IPS-20b (cell line): ENCODE results near the gene GABARAPL2.

ENCODE experiments used
- H3K27ac ChIP-seq: one replicate; pipeline ENCODE4 v1.5.1; 2013; ENCODE audit warnings: low read length
- H3K27me3 ChIP-seq: 2 replicates; pipeline ENCODE4 v1.6.1; 2013; ENCODE audit warnings: mild to moderate bottlenecking, low read length, inconsistent platforms; ENCODE audit not compliant: insufficient read depth
- H3K36me3 ChIP-seq: 2 replicates; pipeline ENCODE4 v1.6.1; 2013; ENCODE audit warnings: low read depth, mild to moderate bottlenecking, inconsistent platforms, low read length, moderate library complexity; ENCODE audit not compliant: insufficient read depth
- H3K4me1 ChIP-seq: 2 replicates; pipeline ENCODE4 v1.6.1; 2013; ENCODE audit warnings: mild to moderate bottlenecking, control low read depth, inconsistent platforms, low read length, moderate library complexity; ENCODE audit not compliant: insufficient read depth
- H3K4me3 ChIP-seq: 2 replicates; pipeline ENCODE4 v1.5.1; 2013; ENCODE audit warnings: mild to moderate bottlenecking, low read length, inconsistent platforms
- H3K9ac ChIP-seq: 2 replicates; pipeline ENCODE4 v1.6.1; 2013; ENCODE audit warnings: low read depth, mild to moderate bottlenecking, inconsistent platforms, low read length, moderate library complexity
- H3K9me3 ChIP-seq: 2 replicates; pipeline ENCODE4 v1.6.1; 2013; ENCODE audit warnings: mild to moderate bottlenecking, low read depth, low read length, inconsistent platforms; ENCODE audit not compliant: insufficient read depth

GABARAPL2 gene, protein sequence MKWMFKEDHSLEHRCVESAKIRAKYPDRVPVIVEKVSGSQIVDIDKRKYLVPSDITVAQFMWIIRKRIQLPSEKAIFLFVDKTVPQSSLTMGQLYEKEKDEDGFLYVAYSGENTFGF

DNA sequence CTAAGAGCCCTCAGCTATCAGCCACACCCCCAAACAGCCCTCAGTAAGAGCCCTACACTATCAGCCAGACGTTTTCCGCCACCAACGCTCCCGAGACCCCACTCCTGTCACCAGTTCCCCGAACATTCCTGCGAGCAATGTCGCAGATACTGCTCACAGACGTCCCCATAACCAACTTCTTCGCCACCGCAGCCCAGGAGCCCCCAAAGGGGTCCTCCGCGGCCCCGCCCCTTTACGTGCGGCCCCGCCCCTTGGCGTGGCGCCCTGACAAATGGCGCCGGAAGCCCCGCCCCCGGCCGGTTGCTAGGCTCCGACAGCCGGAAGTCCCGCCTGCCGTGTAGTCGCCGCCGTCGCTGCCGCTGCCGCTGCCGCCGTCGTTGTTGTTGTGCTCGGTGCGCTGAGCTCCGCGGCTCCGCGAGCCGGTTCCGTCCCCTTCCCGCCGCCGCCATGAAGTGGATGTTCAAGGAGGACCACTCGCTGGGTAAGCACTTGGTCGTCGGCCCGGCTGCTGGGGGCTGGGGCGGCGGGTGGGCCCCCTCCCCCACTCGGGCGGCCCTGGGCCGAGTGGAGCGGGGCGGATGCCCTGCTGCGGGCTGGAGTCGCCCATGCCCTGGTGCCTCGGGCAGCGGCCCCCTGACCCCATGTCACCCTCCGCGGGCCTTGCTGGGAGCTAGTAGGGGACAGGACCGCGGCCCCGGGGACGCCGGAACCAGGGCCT, at the start of gene GABARAPL2:
Gene GABARAPL2, plus strand, starts transcription at position 340 of the 718 bp plus-strand sequence. Its CDS starts 108 bp downstream, at position 448.
- Histone ChIP-seq H3K4me3 (peak within 1 kb of the TSS; percentile 95), H3K4me1 (peaks cover 15% of the 10 kb centered on the region), H3K27me3 (no peaks in the 10 kb centered on the region), H3K9ac (peak within 1 kb of the TSS; percentile 77; the same call in 1 of the 2 replicates), H3K36me3 (peaks cover 35% of the 10 kb centered on the region), H3K9me3 (no peaks in the 10 kb centered on the region), H3K27ac (no peak within 1 kb of the TSS)

DNA sequence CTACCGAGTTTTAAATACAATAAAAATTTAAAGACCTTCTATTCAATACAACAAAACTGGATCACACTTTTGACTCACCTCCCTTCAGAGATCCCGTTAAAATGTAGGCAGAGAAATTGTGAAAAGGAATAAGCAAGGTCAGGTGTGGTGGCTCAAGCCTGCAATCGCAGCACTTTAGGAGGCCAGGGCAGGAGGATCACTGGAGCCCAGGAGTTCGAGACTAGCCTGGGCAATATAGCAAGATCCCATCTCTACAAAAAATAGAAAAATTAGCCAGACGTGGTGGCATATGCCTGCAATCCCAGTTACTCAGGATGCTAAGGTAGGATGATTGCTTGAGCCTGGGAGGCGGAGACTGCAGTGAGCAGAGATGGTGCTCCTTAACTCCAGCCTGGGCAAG, 47.0 kb upstream of the GABARAPL2 start:
- Histone ChIP-seq H3K9me3 (no peaks in the 10 kb centered on the region), H3K36me3 (no peaks in the 10 kb centered on the region), H3K27me3 (no peaks in the 10 kb centered on the region), H3K4me1 (peaks cover 5% of the 10 kb centered on the region; the same call in 1 of the 2 replicates), H3K9ac (no peak overlapping the region), H3K4me3 (no peak overlapping the region), H3K27ac (no peak overlapping the region)

DNA sequence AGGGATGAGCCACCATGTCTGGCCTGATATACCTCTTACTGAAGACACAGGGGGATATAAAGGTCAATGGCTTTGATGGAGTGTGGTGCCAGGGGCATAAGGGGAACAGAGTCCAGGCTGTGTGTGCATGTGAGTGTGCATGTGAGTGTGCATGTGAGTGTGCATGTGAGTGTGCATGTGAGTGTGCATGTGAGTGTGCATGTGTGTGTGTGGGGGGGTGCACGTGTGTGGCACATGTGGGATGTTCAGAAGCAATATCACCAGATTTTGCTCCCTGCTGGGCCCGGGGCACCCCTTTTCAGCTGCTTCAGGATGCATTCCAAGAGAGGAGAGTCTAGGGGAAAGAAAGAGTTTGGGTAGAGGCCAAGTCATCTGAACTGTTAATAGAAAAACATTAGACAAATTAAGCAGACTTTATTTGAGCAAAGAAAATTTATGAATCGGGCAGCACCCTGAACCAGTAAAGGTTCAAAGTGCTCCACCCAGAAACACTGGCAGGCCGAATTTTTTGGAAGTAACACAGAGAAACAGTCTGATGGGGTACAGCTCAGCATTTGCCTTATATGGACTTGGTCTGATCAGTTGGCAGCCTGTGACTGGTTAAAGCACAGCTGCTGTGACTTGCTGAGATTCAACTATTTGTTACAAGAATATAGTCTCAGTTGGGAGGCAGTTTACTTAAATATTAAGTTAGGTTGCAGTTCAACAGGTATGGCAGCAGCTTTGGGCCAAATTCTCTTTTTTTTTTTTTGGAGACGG, 40.0 kb upstream of the GABARAPL2 start:
- Histone ChIP-seq H3K9me3 (no peaks in the 10 kb centered on the region), H3K4me1 (no peaks in the 10 kb centered on the region), H3K4me3 (no peak overlapping the region), H3K27me3 (no peaks in the 10 kb centered on the region), H3K36me3 (no peaks in the 10 kb centered on the region), H3K9ac (no peak overlapping the region), H3K27ac (no peak overlapping the region)

DNA sequence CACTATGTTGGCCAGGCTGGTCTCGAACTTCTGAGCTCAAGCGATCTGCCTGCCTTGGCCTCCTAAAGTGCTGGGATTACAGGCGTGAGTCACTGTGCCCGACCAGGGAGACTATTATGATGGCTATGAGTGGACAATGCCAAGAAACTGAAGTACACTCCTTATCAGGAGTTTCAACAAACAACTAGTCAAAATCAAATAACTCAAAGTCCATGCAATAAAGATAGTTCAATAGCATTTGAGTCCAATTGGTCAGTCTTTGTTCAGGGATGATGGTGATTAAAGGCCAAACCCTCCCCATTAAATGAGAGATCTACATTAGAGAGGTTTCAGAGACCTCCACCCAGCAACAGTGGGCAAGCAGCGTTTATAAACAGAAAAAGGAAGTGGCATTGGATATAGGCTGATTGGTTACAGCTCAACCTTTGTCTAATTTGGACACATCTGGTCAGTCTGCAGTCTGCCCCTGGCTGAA, 38.3 kb upstream of the GABARAPL2 start:
- H3K9ac ChIP-seq: no peak overlapping the region
- H3K4me1 ChIP-seq: no peaks in the 10 kb centered on the region
- no peaks in the 10 kb centered on the region for H3K9me3 ChIP-seq
- H3K4me3 ChIP-seq: no peak overlapping the region
- no peak overlapping the region for H3K27ac ChIP-seq
- no peaks in the 10 kb centered on the region for H3K27me3 ChIP-seq
- H3K36me3 ChIP-seq: no peaks in the 10 kb centered on the region

DNA sequence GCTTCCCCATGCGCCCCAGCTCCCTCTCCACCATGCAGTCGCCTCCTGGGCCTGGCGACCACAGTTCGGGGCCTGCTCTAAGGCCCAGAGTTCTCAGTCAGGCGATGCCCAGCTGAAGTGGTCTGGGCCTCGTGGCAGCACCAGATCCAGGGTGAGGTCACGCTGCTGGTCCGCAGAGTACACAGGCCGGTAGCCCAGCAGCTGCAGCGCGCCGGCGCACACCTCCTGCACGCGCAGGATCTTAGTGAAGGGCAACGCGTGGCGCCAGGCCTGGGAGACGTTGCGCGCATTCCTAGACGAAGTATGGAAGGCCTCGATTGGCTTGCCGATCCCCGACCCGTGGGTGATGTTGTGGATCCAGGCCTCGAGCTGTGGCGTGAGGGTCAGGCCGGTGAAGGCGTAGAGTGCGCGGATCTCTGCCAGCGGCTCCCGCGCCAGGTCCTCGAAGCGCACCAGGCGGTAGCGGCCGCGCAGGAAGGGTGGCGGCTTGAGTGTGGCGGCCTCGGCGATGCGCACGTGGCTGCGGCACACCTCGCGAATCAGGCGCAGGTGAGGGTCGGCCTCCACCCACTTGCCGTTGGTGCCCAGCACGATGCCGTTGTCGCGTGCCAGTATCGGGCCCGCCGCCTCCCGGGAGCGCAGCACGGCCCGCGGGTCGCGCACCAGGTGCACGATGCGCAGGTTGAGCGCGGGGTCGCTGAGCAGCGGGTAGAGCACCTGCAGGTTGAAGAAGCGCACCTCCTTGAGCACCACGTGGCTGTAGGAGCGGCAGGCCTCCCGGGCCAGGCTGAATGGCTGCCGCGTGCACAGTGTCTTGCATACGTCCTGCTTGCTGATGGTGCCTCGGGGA, 36.9 kb upstream of the GABARAPL2 start:
- Histone ChIP-seq H3K4me1 (no peaks in the 10 kb centered on the region), H3K27ac (no peak overlapping the region), H3K36me3 (no peaks in the 10 kb centered on the region), H3K9ac (no peak overlapping the region), H3K9me3 (no peaks in the 10 kb centered on the region), H3K27me3 (no peaks in the 10 kb centered on the region), H3K4me3 (no peak overlapping the region)

DNA sequence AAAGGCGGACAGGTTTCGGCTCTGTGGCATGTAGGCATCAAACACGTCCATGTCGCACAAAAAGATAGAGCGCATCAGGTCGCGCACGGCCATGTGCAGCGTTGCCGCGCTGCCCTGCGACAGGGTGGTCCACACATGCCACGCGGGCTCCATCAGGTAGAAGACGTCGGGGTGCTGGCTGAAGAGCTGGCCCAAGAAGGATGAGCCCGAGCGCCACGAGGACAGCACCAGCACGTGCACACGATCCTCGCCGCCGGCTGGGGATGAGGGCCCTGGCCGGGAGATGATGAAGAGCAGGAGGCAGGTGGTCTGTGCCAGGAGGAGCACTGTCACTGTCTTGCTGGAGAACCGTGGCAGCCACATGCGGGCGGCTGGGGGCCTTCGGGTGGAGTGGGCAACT, 36.2 kb upstream of the GABARAPL2 start:
- no peak overlapping the region for H3K27ac ChIP-seq
- no peaks in the 10 kb centered on the region for H3K9me3 ChIP-seq
- H3K27me3 ChIP-seq: no peaks in the 10 kb centered on the region
- no peak overlapping the region for H3K9ac ChIP-seq
- H3K4me3 ChIP-seq: no peak overlapping the region
- H3K36me3 ChIP-seq: no peaks in the 10 kb centered on the region
- no peaks in the 10 kb centered on the region for H3K4me1 ChIP-seq

DNA sequence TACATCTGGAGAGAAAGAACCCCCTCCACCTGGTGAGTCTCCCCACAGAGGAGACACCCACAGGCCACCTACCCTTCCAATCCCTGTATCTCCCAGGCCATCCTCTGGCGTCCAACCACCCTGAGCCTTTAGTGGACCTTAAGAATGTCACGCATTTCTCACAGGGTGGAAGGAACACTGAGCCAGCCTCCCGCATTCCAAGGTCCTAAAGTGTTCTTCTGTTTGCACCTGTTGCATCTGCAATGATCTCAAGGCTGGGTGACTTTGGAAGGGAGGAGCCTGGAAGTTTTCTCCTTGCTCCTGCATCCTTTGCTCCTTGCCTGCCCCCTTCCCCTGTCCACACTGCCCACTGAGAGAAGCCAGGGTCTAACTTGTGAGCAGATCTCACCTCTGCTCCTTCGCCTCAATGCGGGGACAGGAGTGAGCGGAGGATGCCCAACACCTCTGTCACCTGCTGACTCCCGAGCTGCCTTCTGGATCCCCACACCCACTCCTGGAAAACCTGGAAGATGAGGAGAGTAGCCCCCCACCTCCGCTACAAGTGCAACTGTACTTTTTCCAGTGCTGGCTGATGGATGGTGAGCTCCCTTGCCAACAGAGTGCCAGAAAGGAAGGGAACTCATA, 33.9 kb upstream of the GABARAPL2 start:
- H3K9ac ChIP-seq: no peak overlapping the region
- no peaks in the 10 kb centered on the region for H3K36me3 ChIP-seq
- H3K4me1 ChIP-seq: no peaks in the 10 kb centered on the region
- no peaks in the 10 kb centered on the region for H3K27me3 ChIP-seq
- no peak overlapping the region for H3K4me3 ChIP-seq
- H3K27ac ChIP-seq: no peak overlapping the region
- no peaks in the 10 kb centered on the region for H3K9me3 ChIP-seq

DNA sequence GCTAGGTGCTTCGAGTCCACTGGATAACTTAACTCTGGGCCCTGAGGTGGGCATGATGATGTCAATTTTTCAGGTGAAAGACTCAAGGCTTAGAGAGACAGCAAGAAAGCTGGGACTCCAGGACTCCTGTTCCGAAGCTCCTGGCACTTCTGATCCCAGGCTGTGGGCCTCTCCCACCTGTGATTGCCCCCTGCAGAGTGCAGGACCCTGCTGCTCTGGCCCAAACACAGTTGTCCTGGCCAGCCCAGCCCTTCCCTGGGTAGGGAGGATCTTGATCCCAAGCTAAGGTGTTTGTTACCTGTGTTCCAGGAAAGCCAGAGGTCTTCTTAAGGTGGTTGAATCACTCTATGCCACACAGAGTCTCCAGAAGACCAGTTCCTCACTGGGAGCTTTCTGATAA, 33.4 kb upstream of the GABARAPL2 start:
- H3K36me3 ChIP-seq: no peaks in the 10 kb centered on the region
- H3K4me3 ChIP-seq: no peak overlapping the region
- H3K4me1 ChIP-seq: no peaks in the 10 kb centered on the region
- no peaks in the 10 kb centered on the region for H3K9me3 ChIP-seq
- no peak overlapping the region for H3K9ac ChIP-seq
- no peak overlapping the region for H3K27ac ChIP-seq
- no peaks in the 10 kb centered on the region for H3K27me3 ChIP-seq

DNA sequence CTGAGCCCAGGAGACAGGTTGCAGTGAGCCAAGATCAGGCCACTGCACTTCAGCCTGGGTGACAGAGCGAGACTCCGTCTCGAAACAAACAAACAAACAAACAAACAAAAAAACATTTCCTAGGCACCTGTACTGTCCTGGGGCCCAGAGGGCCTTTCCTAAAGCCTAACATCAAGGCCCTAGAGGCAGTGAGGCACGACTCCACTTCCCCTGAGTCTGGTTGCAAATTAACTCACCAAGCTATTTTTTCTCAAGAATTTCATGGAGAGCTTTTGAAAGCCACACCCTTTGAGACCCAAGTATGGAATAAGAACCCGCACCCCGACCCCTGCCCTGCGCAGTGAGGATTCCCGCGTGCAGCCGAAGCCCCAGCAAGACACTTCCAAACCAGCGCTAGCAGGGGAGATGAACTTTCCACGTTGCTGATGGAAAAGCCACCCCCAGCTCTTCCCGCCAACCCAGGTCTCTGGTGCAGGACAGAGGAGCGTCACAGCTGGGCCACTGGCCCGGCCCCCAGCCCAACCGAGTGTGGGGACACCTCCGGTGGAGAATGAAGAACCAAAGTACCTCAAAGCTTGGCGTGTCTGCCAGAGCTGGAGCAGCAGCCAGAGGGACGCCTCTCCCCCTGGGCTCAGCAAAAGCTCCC, 31.5 kb upstream of the GABARAPL2 start:
- Histone ChIP-seq H3K36me3 (no peaks in the 10 kb centered on the region), H3K9ac (no peak overlapping the region), H3K4me3 (no peak overlapping the region), H3K4me1 (no peaks in the 10 kb centered on the region), H3K27me3 (no peaks in the 10 kb centered on the region), H3K9me3 (no peaks in the 10 kb centered on the region), H3K27ac (no peak overlapping the region)

DNA sequence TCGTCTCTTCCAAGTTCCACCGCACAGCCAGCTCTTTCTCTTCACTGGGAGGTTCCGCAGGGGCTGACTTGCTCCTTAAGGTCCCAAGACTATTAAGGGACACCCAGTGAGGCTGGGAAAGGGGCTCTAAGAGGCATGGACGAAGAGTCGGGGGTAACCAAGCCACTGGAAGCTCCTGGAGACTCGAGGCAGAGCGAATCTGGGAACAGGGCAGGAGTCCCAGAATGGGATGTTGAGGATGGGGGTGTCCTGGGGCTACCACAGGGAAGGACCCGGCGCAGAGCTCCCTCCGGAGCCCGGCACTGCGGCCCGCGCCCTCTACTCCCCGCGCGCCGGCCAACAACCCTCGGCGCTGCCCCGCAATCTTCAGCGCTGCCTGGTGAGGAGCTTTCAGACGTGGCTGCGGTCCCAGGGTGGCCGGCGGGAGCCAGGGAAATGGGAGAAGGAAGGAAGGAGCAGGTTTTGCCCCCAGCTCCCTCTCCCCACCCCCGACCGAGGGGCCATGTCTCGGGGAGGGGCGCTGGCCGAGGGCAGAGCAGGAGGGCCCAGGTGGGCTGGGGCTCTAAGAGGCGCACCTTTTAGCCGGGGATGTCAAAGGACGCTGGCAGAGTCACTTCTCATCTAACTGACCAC, 30.9 kb upstream of the GABARAPL2 start:
- no peak overlapping the region for H3K9ac ChIP-seq
- no peak overlapping the region for H3K27ac ChIP-seq
- H3K4me1 ChIP-seq: no peaks in the 10 kb centered on the region
- H3K27me3 ChIP-seq: no peaks in the 10 kb centered on the region
- no peaks in the 10 kb centered on the region for H3K9me3 ChIP-seq
- no peak overlapping the region for H3K4me3 ChIP-seq
- H3K36me3 ChIP-seq: no peaks in the 10 kb centered on the region
